ENCODE data around the gene TAF4B.
"Not testable (repeated sequence)": the region's sequence is repeated elsewhere in the genome, so short reads cannot be mapped to it uniquely, and the experiment has no call there.

DNA sequence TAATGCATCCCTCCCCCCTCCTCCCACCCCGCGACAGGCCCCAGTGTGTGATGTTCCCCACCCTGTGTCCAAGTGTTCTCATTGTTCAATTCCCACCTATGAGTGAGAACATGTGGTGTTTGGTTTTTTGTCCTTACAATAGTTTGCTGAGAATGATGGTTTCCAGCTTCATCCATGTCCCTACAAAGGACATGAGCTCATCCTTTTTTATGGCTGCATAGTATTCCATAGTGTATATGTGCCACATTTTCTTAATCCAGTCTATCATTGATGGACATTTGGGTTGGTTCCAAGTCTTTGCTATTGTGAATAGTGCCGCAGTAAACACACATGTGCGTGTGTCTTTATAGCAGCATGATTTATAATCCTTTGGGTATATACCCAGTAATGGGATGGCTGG is 33.2 kb downstream of the TAF4B start:
- not testable (repeated sequence) for TF ChIP-seq CTCF, POLR2A (IDR thresholded peaks at IDR 0.05)

All from Peyer's patch (tissue), 4 donors.